CD1c-positive myeloid dendritic cell (primary cell): ENCODE measurements around the gene JPH2.
"Not testable (repeated sequence)": the region's sequence is repeated elsewhere in the genome, so short reads cannot be mapped to it uniquely, and the experiment has no call there.

Experiments used
- DNase-seq: peaks from one replicate; pipeline ENCODE4 v3.0.0-alpha.2; 2016; ENCODE audit errors: extremely low spot score

JPH2 gene

DNA sequence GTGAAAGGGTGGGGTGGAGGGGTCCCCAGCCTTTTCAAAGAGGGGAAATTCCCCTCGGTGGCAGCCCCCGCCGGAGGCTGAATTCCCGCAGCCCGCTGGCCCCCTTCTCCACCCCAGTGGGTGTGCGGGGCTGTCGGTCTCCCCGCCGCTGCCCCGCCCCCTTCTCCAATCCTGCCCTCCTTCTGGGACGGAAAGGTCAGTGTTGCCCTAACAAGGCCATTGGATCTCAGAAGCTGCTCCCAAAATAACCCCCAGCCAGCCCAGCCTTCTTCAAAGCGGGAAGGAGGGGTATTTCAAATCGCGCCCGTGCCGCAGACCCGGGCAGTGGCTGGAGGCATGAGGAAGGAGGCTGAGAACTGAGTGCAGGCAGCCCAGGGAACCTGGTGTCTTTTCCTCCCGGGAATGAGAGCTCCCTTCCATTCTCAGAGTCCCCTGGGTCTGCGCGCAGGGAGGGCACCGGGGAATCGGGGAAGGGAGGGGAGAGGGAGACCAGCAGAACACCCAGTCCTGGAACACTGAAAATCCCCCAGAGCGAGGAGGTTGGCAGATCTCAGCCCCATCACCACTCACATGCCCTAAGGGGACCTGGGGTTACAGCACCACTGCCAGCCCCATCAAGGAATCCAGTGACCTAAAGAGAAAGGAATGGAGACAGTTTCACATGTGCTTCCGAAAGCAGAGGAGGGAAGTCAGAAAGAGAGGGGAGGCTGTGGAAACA lies at the start of gene JPH2:
TSS of gene JPH2 (minus strand) at position 135 of the 718 bp plus-strand sequence. CDS start 483 bp downstream, outside the sequence.
- DNase-seq = no peak

DNA sequence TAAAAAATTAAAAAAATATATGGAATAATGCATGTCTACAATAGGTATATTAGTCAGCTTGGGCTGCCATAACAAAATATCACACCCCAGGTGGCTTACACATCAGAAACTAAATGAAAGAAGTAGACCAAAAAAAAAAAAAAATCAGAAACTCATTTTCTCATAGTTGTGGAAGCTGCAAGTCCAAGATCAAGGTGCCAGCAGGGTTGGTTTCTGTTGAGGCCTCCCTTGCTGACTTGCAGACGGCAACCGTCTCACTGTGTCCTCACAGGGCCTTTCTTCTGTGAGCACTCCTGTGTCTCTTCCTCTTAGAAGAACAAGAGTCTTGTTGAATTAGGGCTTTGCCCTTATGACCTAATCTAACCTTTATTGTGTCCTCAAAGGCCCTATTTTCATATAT lies 48.7 kb upstream of the JPH2 start:
- DNase-seq = no peak

DNA sequence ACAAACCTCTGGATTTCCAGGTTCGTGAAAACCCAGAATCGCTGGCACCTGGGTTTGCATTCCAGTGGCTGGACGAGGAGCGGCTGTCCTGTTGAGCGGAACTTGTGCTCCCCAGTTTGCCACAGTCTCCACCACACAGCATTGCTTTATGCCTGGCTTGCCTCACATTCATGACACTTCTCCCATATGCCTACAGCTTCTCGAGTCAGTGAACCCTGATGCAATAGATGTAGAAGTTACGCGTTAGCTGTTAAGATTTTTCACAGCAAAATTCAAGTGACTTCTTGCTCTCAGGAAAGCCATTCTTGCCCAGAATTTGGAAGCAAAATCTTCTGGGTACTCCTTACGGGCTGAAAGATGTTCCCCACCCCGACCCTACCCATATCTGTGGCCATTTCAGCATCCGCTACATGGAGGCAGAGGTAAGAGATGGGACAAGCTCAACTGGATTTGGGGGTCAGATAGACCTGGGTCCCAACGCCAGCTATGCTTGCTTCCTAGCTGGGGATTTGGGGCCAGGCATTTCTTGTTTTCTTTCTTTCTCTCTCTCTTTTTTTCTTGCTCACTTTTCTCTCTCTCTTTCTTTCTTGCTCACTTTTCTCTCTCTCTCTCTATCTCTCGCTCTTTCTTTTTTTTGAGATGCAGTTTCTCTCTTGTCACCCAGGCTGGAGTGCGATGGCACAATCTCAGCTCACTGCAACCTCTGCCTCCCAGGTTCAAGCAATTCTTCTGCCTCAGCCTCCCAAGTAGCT lies 47.8 kb upstream of the JPH2 start:
- DNase-seq = no peak

DNA sequence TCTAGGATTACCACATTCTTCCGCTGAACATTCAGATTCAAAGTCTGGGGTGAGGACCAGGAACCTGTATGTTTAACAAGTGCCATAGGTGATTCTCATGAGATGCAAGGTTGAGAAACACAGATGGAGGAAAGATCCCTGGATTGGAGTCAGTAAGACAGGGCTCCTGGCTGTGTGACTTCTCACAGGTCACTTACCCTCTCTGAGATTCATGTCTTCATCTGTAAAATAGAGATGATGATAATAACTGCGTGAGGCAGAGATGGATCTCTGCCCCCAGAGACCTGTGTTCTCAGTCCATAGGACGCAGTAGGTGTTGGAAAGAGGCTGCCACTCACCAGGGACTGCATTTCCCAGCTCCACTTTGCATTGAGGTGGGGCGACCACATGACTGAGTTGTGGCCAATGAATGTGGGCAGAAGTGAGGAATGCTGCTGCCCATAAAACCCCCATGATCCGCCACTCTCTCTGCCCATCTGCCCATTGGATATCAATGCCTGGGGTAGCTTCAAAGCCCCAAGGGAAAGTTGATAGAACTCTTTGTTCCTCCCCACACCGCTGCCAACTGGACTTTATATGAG lies 46.5 kb upstream of the JPH2 start:
- DNase-seq = no peak

DNA sequence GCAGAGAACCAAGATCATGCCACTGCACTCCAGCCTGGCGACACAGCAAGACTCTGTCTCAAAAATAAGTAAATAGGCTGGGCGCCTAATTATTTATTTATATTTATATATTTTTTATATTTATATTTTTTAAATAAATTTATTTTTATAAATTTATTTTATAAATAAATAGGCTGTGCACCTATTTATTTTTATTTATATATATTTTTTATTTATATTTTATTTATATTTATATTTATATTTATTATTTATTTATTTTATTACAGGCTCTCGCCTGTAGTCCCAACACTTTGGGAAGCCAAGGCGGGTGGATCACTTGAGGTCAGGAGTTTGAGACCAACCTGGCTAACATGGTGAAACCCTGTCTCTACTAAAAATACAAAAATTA lies 45.5 kb upstream of the JPH2 start:
- DNase-seq = not testable (repeated sequence)

DNA sequence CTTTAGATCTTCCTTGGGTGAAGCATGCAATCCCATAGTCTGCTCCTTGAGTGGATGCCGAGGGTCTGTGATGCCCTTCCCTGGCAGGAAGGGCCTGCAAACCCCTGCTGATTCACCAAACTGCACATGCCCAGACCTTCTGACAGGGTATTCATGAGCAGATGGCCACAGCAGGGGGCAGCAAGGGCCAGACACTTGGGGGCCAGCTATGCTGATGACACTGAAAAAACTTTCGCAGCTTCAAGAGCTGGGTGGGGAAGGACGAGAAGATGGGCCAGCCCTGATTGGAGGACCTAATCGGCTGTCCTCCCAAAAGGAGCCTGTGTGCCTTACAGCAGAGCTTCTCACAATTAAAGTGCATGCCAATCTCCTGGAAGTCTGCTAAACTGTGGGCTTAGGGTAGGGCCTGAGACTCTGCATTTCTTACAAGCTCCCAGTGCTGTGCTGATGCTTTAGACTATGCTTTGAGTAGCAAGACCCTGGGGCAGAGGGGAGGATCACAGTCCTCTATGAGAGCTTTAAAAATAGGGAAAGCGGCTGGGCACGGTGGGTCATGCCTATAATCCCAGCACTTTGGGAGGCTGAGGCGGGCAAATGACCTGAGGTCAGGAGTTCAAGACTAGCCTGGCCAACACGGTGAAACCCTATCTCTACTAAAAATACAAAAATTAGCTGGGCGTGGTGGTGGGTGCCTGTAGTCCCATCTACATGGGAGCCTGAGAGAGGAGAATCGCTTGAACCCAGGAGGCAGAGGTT lies 44.9 kb upstream of the JPH2 start:
- DNase-seq = no peak

DNA sequence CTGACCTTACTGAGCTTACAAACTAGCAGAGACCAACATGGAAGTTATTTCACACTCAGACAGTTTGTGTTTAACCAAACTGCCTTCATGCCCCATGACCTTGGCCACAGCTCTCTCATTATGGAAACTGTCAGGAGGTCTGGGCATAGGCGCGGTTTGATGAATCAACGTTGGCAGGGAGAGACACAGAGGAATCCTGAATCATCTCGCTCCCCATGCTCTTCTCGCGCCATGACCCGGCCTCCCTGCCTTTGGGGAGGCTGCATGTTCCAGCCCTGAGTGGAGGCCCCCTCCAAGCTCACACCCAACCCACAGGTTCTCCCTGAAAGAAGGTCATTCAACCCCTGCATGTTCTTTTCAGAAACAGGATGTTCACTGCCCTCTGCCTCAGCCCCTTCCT lies 44.2 kb upstream of the JPH2 start:
- no peak for DNase-seq

DNA sequence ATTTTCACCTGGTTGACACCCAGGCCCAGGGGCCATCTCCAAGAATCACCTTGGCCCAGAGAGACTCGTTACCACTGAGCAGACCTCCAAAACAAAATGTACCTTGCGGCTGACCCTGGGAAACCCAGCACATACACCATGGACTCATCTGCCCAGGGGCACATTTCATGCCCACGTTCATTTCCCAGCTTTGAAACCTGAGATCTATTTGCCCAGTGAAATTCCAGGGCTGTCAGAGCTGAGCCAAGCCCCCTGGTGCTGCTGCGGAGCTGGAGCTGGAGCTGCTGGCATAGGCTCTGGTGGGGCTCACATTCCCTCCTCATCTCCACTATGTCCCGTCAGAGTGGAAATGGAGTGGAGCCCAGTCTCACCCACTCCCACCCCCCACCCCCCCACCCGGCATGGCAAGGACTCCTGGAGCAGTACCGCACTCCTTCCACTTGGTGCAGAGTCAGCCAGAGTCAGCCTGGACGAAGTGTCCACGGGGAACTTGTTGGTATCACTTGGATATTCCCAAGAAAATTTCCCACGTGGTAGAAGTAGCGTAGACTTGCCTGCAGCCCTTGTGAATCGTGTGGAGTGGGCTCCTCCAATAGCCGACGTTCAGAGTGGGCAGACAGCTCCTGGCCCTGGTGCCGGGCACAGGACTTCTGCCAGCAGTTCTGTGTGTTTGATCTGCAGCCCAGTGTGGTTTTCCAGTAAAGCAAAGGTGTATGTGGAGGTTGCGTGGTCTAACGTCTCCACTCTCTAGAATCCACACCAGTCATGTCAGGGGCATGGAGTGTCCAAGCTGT lies 41.7 kb upstream of the JPH2 start:
- DNase-seq = no peak

DNA sequence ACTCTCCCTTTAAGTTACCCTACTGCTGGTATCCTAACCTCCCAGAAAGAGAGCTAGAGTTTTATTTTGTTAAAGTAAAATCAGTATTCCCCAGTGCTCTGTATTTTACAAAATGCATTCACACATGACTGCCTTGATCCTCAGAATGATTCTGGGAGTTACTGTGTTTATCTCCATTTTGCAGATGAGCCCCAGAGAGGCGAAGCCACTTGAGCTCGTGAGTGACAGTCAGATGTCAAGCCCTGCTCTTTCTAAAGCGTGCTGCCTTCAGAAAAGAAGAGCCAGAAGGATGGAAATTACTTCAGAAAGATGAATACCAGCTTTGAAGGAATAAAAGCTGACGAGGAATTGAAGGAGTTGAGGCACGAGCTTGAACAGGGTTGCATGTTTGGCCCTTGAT lies 37.6 kb upstream of the JPH2 start:
- no peak for DNase-seq

DNA sequence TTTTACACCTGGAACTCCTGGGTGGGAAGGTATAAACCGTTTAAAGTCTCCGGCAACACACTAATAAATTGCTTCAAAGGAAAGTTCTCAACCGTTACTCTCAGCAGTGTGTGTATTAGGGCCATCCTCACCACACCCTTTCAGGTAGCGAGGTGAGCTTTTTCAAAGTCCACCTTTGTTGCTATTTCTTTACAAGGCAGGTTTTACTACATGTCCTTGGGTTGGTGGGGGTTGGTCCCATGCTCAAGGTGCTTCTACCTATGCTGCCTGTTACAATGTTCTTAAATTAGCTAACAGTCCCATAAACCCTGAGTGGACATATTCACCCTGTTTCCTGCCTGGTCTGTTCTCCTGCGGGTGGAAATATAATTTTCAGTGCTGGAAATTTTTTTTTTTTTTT lies 36.7 kb upstream of the JPH2 start:
- no peak for DNase-seq

DNA sequence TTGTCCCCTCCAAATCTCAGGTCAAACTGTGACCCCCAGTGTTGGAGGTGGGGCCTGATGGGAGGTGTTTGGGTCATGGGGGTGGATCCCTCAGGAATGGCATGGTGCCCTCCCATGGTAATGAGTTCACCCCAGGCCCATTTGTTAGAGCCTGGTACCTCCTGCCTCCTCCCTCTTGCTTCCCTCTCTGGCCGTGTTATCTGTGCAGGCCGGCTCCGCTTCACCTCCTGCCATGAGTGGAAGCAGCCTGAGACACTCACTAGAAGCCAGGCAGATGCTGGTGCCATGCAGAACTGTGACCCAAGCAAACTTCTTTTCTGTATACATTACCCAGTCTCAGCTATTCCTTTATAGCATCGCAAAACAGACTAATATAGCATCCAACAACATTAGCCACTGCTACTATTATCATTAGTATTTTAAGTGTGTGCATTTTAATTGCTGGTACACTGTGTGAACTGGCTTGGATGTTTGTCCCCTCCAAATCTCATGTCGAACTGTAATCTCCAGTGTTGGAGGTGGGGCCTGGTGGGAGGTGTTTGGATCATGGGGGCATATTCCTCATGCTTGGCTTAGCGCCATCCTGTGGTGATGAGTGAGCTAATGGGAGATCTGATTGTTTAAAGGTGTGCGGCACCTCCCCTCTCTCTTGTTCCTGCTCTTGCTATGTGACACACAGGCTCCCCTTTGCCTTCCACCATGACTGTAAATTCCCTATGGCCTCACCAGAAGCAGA lies 35.8 kb upstream of the JPH2 start:
- no peak for DNase-seq

DNA sequence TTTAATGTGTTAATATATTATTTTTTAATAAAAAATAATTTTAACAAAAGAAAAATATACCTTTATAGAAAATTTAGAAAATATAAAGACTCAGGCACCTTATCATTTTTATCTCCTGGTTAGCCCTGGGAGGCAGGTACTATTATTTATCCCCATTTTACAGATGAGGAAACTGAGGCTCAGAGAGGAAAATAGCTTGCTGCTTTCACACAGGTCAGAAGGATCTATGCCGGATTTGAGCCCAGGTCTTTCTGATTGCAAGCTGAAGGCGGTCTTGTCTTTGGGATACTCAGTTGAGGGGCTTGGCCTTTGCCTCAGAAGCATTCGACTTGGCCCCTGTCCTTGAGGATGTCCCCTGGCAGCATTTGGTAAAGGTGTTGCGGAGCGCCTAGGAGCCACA lies 35.0 kb upstream of the JPH2 start:
- DNase-seq = no peak

DNA sequence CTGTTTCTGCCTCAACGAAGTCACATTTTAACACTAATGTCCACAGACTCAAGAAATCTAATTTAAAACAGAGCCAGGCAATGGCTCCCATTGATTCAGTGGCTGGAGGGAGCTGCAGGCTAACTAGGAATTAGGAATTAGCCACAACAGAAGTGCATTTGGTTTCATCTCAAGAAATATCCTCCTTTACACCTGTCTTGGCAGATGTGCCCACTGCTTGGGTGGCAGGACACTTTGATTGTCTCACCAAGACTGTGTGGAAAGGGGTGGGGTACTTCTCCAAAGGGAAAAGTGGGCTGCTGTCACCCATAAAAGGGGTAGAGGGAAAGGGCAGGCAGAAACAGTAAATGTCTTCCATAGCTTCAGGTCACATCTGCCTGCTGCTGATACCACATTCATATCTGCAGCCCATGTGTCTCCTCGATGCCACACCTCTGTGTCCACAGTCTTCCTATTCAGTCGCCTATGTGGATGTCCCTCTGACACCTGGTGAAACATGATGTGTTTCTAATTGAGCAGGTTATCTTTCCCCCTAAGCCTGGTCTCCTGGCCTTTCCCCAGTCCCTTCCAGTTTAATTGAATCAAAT lies 34.5 kb upstream of the JPH2 start:
- no peak for DNase-seq

DNA sequence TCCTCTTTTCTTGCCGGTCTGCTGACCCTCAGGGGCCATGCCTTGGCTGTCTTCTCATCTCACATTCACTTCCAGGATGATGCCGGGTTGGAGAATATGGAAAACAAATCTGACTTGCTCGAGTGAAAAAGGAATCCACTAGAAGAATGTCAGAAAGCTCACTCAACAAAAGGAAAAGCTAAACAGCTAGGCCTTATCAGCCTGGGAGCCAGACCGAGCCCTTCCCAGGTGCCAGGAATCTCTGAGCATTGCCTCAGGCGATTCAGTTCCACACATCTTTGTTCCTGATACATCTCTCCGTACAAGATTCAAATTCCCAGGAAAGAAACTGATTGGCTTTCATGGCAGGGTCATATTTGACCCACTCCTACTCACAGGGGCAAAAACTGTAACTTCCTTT lies 32.8 kb upstream of the JPH2 start:
- DNase-seq = no peak

DNA sequence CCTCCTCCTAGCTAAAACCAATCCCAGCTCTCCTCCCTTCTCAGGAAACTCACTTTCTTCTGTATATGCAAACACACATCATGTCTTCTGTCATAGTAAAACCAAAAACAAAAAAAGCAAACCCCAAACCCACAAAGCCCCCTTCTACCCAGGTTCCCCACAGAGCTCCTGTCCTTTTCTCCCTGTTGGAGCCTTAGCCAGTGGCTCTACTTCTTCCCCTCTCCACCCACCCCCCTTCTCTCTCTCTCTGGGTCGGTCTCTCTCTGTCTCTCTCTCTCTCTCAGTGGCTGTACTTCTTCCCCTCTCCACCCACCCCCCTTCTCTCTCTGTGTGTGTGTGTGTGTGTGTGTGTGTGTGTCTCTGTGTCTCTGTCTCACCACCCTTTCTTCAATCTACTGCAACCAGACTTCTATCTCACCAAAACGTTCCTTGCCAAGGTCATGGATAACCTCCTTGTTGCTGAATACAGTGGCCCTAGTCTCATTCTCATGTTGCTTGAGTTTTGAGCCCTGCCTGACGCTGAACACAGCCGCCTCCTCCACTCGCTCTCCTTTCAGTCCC lies 32.3 kb upstream of the JPH2 start:
- DNase-seq = no peak

DNA sequence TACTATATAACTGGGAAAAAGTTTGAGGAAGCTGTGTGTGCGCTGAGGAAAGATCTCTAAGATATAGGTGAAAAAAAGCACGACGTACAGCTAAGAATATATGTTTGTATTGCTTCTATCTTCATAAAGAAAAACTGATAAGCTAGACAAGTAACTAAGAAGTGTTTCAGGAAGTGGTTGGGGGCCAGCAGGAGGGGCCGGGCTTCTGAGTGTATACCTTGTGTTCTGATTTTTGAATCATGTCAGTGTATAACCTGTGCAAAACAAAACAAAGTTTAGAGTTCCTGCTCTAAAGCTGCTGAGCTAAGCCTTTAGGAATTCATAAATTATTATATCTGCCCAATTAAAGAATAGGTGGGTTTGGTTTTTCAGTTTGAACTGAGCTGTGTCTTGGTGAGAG lies 31.5 kb upstream of the JPH2 start:
- DNase-seq = peak; percentile 11

DNA sequence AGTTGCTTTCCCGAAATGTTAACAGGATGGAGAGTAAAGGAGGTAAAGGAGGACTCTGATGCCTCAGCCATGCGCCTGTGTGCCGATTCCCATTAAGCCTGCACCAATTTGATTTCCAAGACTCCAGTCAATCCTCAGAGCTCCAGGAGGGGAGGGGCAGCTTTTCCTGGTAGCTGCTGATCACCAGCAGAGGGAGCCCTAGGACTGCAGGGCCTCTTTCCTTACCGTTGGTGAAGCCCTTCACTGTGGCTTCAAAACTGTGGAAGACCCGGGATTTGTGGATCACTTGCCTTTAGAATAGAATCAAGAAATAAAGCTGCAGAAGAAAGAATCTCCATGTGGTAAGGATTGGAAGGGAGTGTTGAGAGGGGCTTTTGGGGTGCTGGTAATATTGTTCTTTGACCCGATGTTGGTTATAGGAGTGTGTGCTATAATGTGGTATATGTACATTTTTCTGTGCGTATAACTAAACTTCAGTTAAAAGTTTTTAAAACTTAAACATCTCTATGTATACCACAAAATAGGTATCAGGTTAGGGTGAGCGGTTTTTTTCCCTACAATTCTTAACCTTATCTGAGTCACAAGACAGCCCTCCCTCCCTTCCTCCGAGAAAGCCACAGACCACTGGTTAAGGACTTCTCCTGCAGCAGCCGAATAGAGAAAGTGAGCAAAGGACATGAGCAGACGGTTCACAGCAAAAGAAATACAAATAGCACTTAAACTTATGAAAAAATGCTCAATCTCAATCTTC lies 30.5 kb upstream of the JPH2 start:
- peak; percentile 74 for DNase-seq

DNA sequence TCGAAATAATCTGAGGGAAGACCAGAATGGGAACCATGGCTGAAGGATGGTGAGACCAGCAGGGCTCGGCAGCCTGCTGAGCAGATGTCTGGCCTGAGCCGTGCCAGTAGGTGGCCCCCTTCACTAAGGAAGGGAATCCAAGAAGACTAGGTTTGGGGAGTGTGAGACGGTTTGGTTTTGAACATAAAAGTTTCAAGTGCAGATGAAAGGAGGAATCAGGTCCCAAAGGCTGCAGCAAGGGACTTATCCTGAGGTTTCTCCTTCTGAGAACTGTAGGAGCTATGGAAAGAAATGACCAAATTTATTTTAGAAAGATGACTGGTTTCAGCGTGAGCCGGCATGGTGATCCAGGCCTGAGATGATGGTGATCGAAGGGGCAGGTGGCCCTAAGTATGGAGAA lies 28.1 kb upstream of the JPH2 start:
- peak; percentile 65 for DNase-seq

DNA sequence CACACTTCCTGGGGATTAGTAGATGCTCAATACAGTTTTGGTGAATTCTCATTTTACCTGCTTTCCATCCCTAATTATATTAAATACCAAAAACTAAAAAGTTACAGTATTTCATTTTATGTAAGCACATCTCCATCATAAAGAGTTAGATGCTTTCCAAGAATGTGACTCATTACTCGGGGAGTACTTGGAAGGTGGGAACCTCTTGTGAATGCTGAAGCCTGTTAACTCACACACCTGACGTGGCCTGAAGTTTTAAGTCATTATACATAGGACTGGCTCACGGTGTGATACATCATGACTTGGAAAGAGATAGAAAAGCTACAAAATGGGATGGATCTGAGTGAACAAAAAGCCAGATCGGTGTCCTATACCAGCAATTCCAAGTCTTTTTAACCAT lies 25.8 kb upstream of the JPH2 start:
- no peak for DNase-seq
